ENCODE results near the gene FGFBP1. TPM values are rescaled to one million over a fixed set of nuclear protein-coding genes. Genes with fewer than 3 reads are reported as not detected.

FGFBP1 gene
- total RNA-seq, 1 donor from 2014 or later: 1.2 TPM

- Histone ChIP-seq H3K4me3 (no peak overlapping the region), H3K27me3 (ENCODE audit: low read depth) (no peaks in the 10 kb centered on the region), H3K9me3 (no peaks in the 10 kb centered on the region), H3K4me1 (no peaks in the 10 kb centered on the region), H3K27ac (no peak overlapping the region), H3K36me3 (no peaks in the 10 kb centered on the region)
- intact Hi-C loops (cut with DNase I): no loop called here
- DNase-seq (no peak), ATAC-seq (no peak)
- no peak for TF ChIP-seq CTCF (IDR thresholded peaks at IDR 0.05)
Measured at GRCh38 chr4:15888515-15888914, 50.0 kb downstream of the FGFBP1 start.

Other genes starting within 250 kb of the FGFBP1 start
- gene BST1, start 235.7 kb downstream of the FGFBP1 start, total RNA-seq: 17.8 TPM
- 8.5 TPM for gene CD38, start 160.4 kb downstream of the FGFBP1 start, total RNA-seq
- 5.1 TPM for gene FGFBP2, start 24.4 kb upstream of the FGFBP1 start, total RNA-seq
- gene PROM1, start 145.3 kb upstream of the FGFBP1 start, total RNA-seq: 10.1 TPM

All from lower lobe of right lung (tissue), 2 donors.